Neural progenitor cell (in vitro differentiated cells): ENCODE data around the gene SNUPN. TPM values are rescaled to one million over a fixed set of nuclear protein-coding genes. Genes with fewer than 3 reads are reported as not detected.

Source experiments
- DNase-seq: peaks from one replicate; pipeline ENCODE4 v3.0.0-alpha.2; 2016; ENCODE audit warnings: low spot score
- H2AFZ ChIP-seq: fragments of 200-600 bp; sonication (generic); replicated peaks from 2 replicates; pipeline ENCODE4 v1.6.1; 2016; ENCODE audit warnings: antibody characterized with exemption
- H3F3A ChIP-seq: fragments of 200-600 bp; sonication (generic); 2 replicates; pipeline ENCODE4 v1.6.1; 2016; ENCODE audit warnings: antibody characterized with exemption, low read depth
- H3K27ac ChIP-seq: fragments of 200-600 bp; sonication (generic); 2 replicates; pipeline ENCODE4 v1.5.1; 2016; ENCODE audit warnings: mild to moderate bottlenecking
- H3K27me3 ChIP-seq: fragments of 200-600 bp; sonication (generic); 2 replicates; pipeline ENCODE4 v1.6.1; 2016; ENCODE audit warnings: mild to moderate bottlenecking, moderate library complexity
- H3K36me3 ChIP-seq: fragments of 200-600 bp; sonication (generic); 2 replicates; pipeline ENCODE4 v1.5.1; 2016
- H3K4me1 ChIP-seq: fragments of 200-600 bp; sonication (generic); 2 replicates; pipeline ENCODE4 v1.6.1; 2016; ENCODE audit warnings: mixed run types
- H3K4me2 ChIP-seq: fragments of 200-600 bp; sonication (generic); 2 replicates; pipeline ENCODE4 v1.6.1; 2016
- H3K4me3 ChIP-seq: fragments of 200-600 bp; sonication (generic); 2 replicates; pipeline ENCODE4 v1.5.1; 2016
- H3K79me2 ChIP-seq: fragments of 200-600 bp; sonication (generic); 2 replicates; pipeline ENCODE4 v1.6.1; 2016; ENCODE audit warnings: low read depth
- H3K9ac ChIP-seq: fragments of 200-600 bp; sonication (generic); 2 replicates; pipeline ENCODE4 v1.6.1; 2016
- H3K9me3 ChIP-seq: fragments of 200-600 bp; sonication (generic); 2 replicates; pipeline ENCODE4 v1.5.1; 2016; ENCODE audit warnings: low read depth
- H4K20me1 ChIP-seq: fragments of 200-600 bp; sonication (generic); 2 replicates; pipeline ENCODE4 v1.6.1; 2016; ENCODE audit warnings: low read depth
- H3K27ac Mint-ChIP-seq: 3 replicates; pipeline ENCODE4 v1.8.0; 2021; ENCODE audit warnings: mixed read lengths
- H3K27me3 Mint-ChIP-seq: 2 replicates; pipeline ENCODE4 v1.8.0; 2022; ENCODE audit warnings: low read depth, mild to moderate bottlenecking, inconsistent platforms, moderate library complexity, mixed read lengths; ENCODE audit not compliant: insufficient read depth
- H3K36me3 Mint-ChIP-seq: 3 replicates; pipeline ENCODE4 v1.8.0; 2021; ENCODE audit warnings: mixed read lengths
- H3K4me1 Mint-ChIP-seq: 3 replicates; pipeline ENCODE4 v1.8.0; 2021; ENCODE audit warnings: mixed read lengths
- H3K4me3 Mint-ChIP-seq: 3 replicates; pipeline ENCODE4 v1.8.0; 2021; ENCODE audit warnings: mild to moderate bottlenecking, moderate library complexity, mixed read lengths
- H3K9me3 Mint-ChIP-seq: 3 replicates; pipeline ENCODE4 v1.8.0; 2020; ENCODE audit warnings: mixed read lengths
- EZH2 ChIP-seq: fragments of 200-600 bp; sonication (generic); IDR thresholded peaks from 2 replicates; pipeline ENCODE4 v1.6.1; 2017; ENCODE audit warnings: antibody characterized with exemption, mild to moderate bottlenecking, moderate library complexity
- EZH2phosphoT487 ChIP-seq: fragments of 200-600 bp; sonication (generic); IDR thresholded peaks from 2 replicates; pipeline ENCODE4 v1.6.1; 2017; ENCODE audit warnings: antibody characterized with exemption
- total RNA-seq: library from RNA; depleted of rRNA; stranded (reverse); fragments of >200 nt; gene quantifications from 2 replicates; pipeline ENCODE4 v1.2.3, GENCODE V29; 2015; ENCODE audit warnings: low replicate concordance
- TF ChIP-seq, protein P1 (sequence below): fragments of 200-600 bp; sonication (generic); IDR thresholded peaks from 2 replicates; pipeline ENCODE4 v1.5.1; 2017; ENCODE audit warnings: antibody characterized with exemption, mild to moderate bottlenecking

SNUPN gene
- total RNA-seq, 1 donor from 2014 or later: 18.4 TPM

DNA sequence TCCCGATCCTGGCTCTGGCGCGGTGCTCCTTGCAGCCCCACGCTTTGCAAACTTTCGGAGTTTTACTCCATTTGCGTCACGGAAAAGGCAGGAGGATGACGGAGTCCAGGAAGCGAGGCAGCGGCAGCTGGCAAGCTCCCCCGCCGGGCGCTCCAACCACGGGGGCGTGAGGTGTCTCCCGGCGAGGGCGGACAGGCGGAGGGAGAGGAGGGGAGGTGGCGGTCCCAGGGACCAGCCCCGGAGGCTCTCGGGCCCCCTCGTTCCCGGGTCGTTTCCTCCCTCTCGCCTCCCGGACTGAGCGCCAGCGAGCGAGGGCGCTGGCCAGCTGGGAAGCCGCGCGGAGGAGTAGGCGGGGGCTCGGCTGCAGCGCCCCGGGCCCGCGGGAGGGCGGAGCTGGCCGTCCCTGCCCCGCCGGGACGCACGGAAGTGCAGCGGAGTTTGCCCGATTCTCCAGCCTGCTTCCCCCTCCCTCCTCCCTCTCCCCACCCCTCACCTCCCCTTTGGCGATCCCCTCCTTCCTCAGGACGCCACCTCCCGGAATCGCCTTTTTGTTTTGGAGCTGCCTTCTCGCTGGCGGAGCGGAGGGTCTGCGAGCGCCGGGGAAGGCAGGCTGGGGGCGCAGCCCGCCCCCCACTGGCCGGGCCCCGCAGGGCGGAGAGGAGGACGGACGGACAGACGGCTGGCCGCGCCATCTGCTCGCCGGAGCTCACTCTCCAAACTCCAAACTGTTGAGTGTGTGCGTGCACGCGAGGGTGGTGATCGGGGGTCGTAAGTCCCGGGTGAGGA lies 22.0 kb upstream of the SNUPN start, which contains the start of gene SNX33:
SNX33 (plus strand) TSS at position 543 of the 786 bp plus-strand sequence. CDS start 1,191 bp downstream, outside the sequence.
- peak within 1 kb of the TSS; percentile 92 for H3K4me2 ChIP-seq
- peak within 1 kb of the TSS; percentile 89 for H2AFZ ChIP-seq
- peak within 1 kb of the TSS; percentile 70 for H3K9ac ChIP-seq
- peak; percentile 95 for DNase-seq
- Mint-ChIP-seq H3K27ac (peak within 1 kb of the TSS; percentile 96), H3K36me3 (peaks cover 16% of the 10 kb centered on the region), H3K4me3 (peak within 1 kb of the TSS; percentile 96), H3K4me1 (peaks cover 50% of the 10 kb centered on the region), H3K27me3 (peaks cover 10% of the 10 kb centered on the region), H3K9me3 (no peaks in the 10 kb centered on the region)
- peak within 1 kb of the TSS; percentile 89 for H3K4me3 ChIP-seq
- peaks cover 34% of the 10 kb centered on the region for H3K4me1 ChIP-seq
- peaks cover 19% of the 10 kb centered on the region for H3K27me3 ChIP-seq
- H3K27ac ChIP-seq: peak within 1 kb of the TSS; percentile 94
- H3K79me2 ChIP-seq: peaks cover 42% of the 10 kb centered on the region
- H3K36me3 ChIP-seq: no peaks in the 10 kb centered on the region
- H3F3A ChIP-seq: peaks cover 32% of the 10 kb centered on the region
- TF ChIP-seq, protein P1, sequence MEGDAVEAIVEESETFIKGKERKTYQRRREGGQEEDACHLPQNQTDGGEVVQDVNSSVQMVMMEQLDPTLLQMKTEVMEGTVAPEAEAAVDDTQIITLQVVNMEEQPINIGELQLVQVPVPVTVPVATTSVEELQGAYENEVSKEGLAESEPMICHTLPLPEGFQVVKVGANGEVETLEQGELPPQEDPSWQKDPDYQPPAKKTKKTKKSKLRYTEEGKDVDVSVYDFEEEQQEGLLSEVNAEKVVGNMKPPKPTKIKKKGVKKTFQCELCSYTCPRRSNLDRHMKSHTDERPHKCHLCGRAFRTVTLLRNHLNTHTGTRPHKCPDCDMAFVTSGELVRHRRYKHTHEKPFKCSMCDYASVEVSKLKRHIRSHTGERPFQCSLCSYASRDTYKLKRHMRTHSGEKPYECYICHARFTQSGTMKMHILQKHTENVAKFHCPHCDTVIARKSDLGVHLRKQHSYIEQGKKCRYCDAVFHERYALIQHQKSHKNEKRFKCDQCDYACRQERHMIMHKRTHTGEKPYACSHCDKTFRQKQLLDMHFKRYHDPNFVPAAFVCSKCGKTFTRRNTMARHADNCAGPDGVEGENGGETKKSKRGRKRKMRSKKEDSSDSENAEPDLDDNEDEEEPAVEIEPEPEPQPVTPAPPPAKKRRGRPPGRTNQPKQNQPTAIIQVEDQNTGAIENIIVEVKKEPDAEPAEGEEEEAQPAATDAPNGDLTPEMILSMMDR: peak; percentile 67
- no peak for TF ChIP-seq EZH2
- TF ChIP-seq EZH2phosphoT487: no peak
- no peaks in the 10 kb centered on the region for H3K9me3 ChIP-seq
- peaks cover 40% of the 10 kb centered on the region for H4K20me1 ChIP-seq

- Histone ChIP-seq H4K20me1 (peaks cover 33% of the 10 kb centered on the region), H3K9ac (peak overlapping the region; percentile 70), H2AFZ (peak overlapping the region; percentile 89), H3K4me2 (peak overlapping the region; percentile 92), H3K4me3 (peak overlapping the region; percentile 89), H3K27me3 (peaks cover 19% of the 10 kb centered on the region), H3K27ac (no peak overlapping the region), H3K36me3 (no peaks in the 10 kb centered on the region), H3K79me2 (peaks cover 36% of the 10 kb centered on the region), H3F3A (peaks cover 32% of the 10 kb centered on the region), H3K4me1 (peaks cover 28% of the 10 kb centered on the region), H3K9me3 (no peaks in the 10 kb centered on the region)
- Mint-ChIP-seq H3K4me1 (peaks cover 44% of the 10 kb centered on the region), H3K4me3 (peak overlapping the region; percentile 82), H3K36me3 (peaks cover 16% of the 10 kb centered on the region), H3K27ac (no peak overlapping the region), H3K9me3 (no peaks in the 10 kb centered on the region), H3K27me3 (peaks cover 10% of the 10 kb centered on the region)
- TF ChIP-seq EZH2 (no peak), EZH2phosphoT487 (no peak)
- TF ChIP-seq, protein P1: no peak
- peak; percentile 46 for DNase-seq
Measured at GRCh38 chr15:75646944-75647364, 21.4 kb upstream of the SNUPN start.

- Histone ChIP-seq H3K4me1 (peaks cover 22% of the 10 kb centered on the region), H3K36me3 (no peaks in the 10 kb centered on the region), H2AFZ (peak overlapping the region; percentile 89), H3K9ac (no peak overlapping the region), H3K27ac (no peak overlapping the region), H3K27me3 (peaks cover 19% of the 10 kb centered on the region), H4K20me1 (peaks cover 27% of the 10 kb centered on the region), H3F3A (peaks cover 36% of the 10 kb centered on the region), H3K4me3 (peak overlapping the region; percentile 89), H3K9me3 (no peaks in the 10 kb centered on the region), H3K79me2 (peaks cover 30% of the 10 kb centered on the region), H3K4me2 (peak overlapping the region; percentile 92)
- TF ChIP-seq EZH2phosphoT487 (no peak), EZH2 (no peak)
- TF ChIP-seq, protein P1: no peak
- DNase-seq: no peak
- peaks cover 10% of the 10 kb centered on the region for H3K27me3 Mint-ChIP-seq
- H3K9me3 Mint-ChIP-seq: no peaks in the 10 kb centered on the region
- H3K4me1 Mint-ChIP-seq: peaks cover 40% of the 10 kb centered on the region
- no peak overlapping the region for H3K27ac Mint-ChIP-seq
- H3K36me3 Mint-ChIP-seq: peaks cover 16% of the 10 kb centered on the region
- H3K4me3 Mint-ChIP-seq: peak overlapping the region; percentile 82
Measured at GRCh38 chr15:75646112-75646943, 20.8 kb upstream of the SNUPN start.
